RWPE1 (cell line): ENCODE results near the gene TENT4B.

Source experiments
- CTCF ChIA-PET: fragments of 350-600 bp; sonication (Branson Sonifier 250); formaldehyde crosslinking; extraction: SDS; loops from one replicate; lab custom pipeline; 2021; lab: Yijun Ruan, JAX
- POLR2A ChIA-PET: fragments of 400-600 bp; formaldehyde crosslinking; extraction: SDS; loops from one replicate; lab custom pipeline; 2020; ENCODE audit warnings: antibody characterized with exemption; ENCODE audit not compliant: low non-redundant PET; lab: Yijun Ruan, JAX
- DNase-seq: peaks from one replicate; pipeline ENCODE4 v3.0.0; 2012; ENCODE audit warnings: low spot score
- H3K27ac ChIP-seq: fragments of 450-650 bp; 2 replicates; pipeline ENCODE4 v1.5.1; 2017
- TF ChIP-seq, protein P1 (sequence below): fragments of 450-650 bp; conservative IDR thresholded peaks from 2 replicates; pipeline ENCODE4 v1.5.1; 2017; ENCODE audit warnings: low read depth, mild to moderate bottlenecking

Gene TENT4B

DNA sequence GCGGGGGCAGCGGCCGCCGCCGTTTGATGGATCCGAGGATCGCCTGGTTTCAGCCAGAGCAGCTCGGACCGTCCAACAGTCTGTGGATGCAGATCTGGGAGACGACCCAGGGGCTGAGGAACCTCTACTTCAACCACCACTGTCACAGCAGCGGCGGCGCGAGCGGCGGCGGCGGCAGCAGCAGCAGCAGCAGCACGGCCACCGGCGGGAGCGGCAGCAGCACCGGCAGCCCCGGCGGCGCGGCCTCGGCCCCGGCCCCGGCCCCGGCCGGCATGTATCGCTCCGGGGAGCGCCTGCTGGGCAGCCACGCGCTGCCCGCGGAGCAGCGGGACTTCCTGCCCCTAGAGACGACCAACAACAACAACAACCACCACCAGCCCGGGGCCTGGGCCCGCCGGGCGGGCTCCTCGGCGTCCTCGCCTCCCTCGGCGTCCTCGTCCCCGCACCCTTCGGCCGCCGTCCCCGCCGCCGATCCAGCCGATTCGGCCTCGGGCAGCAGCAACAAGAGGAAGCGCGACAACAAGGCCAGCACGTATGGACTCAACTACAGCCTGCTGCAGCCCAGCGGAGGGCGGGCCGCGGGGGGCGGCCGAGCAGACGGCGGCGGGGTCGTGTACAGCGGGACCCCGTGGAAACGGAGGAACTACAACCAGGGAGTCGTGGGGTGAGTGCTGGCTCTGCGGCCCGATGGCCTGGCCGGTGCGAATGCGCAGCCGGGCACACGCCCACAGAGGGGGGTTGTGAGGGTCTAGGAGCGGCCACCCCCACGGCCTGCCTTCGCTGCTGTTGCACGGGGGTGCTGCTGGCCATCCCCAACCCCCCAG is 702 bp downstream of the TENT4B start:
- H3K27ac ChIP-seq = peak overlapping the region; percentile 89
- DNase-seq = peak; percentile 11
- ChIA-PET CTCF (no interaction called here), POLR2A (no interaction called here)
- TF ChIP-seq, protein P1, sequence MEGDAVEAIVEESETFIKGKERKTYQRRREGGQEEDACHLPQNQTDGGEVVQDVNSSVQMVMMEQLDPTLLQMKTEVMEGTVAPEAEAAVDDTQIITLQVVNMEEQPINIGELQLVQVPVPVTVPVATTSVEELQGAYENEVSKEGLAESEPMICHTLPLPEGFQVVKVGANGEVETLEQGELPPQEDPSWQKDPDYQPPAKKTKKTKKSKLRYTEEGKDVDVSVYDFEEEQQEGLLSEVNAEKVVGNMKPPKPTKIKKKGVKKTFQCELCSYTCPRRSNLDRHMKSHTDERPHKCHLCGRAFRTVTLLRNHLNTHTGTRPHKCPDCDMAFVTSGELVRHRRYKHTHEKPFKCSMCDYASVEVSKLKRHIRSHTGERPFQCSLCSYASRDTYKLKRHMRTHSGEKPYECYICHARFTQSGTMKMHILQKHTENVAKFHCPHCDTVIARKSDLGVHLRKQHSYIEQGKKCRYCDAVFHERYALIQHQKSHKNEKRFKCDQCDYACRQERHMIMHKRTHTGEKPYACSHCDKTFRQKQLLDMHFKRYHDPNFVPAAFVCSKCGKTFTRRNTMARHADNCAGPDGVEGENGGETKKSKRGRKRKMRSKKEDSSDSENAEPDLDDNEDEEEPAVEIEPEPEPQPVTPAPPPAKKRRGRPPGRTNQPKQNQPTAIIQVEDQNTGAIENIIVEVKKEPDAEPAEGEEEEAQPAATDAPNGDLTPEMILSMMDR = no peak

DNA sequence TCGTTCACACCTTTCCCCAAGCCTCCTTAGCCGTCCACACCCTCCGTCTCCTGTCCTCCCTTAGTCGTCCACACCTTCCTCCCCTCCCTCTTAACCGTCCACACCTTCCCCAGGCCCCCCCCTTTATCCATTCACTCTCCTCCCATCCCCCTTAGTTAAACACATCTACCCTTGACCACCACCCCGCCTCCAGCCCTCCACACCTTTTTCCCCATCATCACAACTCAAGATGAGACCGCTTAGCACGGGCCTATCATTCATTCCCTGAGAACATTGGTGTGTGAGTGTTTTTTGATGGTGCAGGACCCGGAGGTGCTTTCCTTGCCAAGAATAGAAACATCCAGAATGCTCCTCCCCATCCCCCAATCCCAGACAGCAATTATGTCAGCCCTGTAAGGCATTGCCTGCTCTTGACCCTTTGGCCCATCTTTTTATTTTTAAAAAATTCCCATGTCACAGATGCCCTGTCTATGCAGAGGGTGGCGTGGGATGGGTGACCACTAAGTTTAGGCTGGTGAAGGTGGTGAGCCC is 1.4 kb downstream of the TENT4B start:
- POLR2A ChIA-PET = interaction anchor here (0.7 kb wide), 2 partner anchors 66 to 88 kb away, joined by 3 to 7 read pairs; no protein-coding TSS in a partner anchor
- peak; percentile 30 for DNase-seq

DNA sequence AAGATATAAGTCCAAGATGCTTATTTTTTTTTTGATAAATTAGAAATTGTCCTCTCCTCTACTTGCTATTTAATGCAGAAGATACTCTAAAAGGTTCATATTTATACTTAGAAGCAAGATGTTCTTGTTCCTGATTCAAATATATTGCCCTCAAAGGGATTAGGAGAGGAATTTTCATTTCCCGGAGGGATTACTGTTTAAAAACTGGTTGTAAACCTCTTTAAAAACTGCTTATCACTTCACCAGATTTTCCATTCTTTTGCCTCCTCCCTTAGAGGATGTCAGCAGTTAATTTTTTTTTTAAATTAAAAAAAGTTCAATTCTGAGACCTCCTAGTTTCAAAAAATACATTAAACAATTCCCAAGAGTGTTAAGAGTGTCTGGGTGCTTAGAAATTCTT is 2.8 kb downstream of the TENT4B start:
- ChIA-PET POLR2A (no interaction called here), CTCF (interaction anchor here (0.6 to 0.7 kb wide), 2 partner anchors 299 to 318 kb away, joined by 3 to 7 read pairs; no protein-coding TSS in a partner anchor)
- DNase-seq = no peak
- no peak overlapping the region for H3K27ac ChIP-seq
- TF ChIP-seq, protein P1 = no peak

More for the DNA sequence above, 1.4 kb downstream of the TENT4B start:
- H3K27ac ChIP-seq = peak overlapping the region; percentile 89
- TF ChIP-seq, protein P1 = no peak
- CTCF ChIA-PET = no interaction called here

DNA sequence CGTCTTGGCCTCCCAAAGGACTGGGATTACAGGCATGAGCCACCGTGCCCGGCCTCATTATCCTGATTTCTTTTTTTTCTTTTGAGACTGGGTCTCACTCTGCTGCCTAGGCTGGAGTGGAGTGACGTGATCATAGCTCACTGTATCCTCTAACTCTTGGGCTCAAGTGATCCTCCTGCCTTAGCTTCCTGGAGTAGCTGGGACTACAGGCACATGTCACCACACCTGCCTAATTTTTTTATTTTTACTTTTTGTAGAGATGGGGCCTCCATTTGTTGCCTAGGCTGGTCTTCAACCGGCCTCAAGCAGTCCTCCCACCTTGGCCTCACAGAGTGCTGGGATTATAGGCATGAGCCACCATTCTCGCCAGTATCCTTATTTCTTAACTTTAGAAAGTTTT is 3.5 kb downstream of the TENT4B start:
- no peak overlapping the region for H3K27ac ChIP-seq
- TF ChIP-seq, protein P1 = no peak
- DNase-seq = no peak
- ChIA-PET CTCF (interaction anchor here (0.6 kb wide), 1 partner anchor 317 kb away, joined by 3 read pairs; no protein-coding TSS in a partner anchor), POLR2A (interaction anchor here (0.6 kb wide), 1 partner anchor 82 kb away, joined by 7 read pairs; no protein-coding TSS in a partner anchor)

DNA sequence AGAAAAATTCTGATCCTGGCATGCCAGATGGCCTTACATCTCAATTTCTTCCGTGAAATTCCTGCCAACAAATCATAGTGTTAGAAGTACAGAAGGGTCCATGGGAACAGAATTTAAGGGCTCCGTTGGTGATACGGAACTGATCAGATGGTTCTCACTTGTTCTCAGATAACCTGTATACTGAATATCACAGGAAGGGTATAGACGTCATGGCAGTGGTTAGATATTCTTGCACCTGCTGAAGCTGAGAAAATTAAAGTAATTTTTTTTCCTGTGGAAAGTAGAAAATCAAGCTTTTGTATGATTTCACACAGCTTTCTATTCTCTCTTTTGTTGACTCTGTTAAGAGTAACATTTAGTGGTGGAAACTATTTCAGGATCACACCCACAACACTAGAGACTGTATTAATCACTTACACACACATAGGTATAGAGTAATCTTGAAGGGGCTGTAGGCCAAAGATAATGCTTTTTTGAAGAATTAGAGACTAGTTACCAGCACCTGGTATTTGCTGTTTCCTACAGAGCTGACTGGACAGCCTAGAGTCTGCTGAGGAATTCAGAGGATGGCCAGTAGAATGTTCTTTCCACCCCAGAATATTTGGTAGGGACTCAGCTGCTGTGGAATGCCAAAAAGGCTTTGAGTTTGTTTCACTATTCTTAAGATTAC is 7.5 kb downstream of the TENT4B start:
- ChIA-PET POLR2A (no interaction called here), CTCF (interaction anchor here (0.5 kb wide), 1 partner anchor 42 kb away, joined by 4 read pairs; no protein-coding TSS in a partner anchor)
- DNase-seq = no peak
- TF ChIP-seq, protein P1 = no peak
- H3K27ac ChIP-seq = no peak overlapping the region

DNA sequence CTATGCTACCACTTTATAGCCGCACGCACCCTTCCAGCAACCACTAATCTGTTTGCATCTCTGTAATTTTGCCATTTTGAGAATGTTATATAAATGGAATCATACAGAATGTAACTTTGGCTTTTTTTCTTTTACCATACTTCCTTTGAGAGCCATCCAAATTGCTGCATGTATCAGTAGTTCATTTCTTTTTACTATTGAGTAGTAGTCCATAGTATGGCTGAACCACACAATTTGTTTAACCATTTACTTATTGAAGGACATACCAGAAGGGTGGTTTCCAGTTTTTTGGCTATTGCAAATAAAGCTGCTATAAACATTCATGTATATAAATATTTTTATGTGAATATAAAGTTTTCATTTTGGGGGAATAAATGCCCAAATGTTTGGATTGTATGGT is 8.8 kb downstream of the TENT4B start:
- DNase-seq = no peak
- no peak overlapping the region for H3K27ac ChIP-seq
- ChIA-PET POLR2A (no interaction called here), CTCF (interaction anchor here (0.7 kb wide), 1 partner anchor 79 kb away, joined by 3 read pairs; no protein-coding TSS in a partner anchor)
- TF ChIP-seq, protein P1 = no peak
